HCT116 (cell line): ENCODE data around the gene HEATR5B. TPM values are rescaled to one million over a fixed set of nuclear protein-coding genes. Genes with fewer than 3 reads are reported as not detected.

Experiments
- ATAC-seq: fragments of 200-7000 bp; cut with Tn5 transposase; 2 replicates; pipeline ENCODE4 v1.9.1; 2020; ENCODE audit warnings: mild to moderate bottlenecking, moderate library complexity
- BruUV-seq: library from RNA; stranded (reverse); fragments of 400-500 nt; replicated peaks from 2 replicates; lab custom pipeline; 2021; lab: Mats Ljungman, UMichigan
- CTCF ChIA-PET: fragments of 300-600 bp; sonication (Branson Sonifier 250); formaldehyde crosslinking; loops from one replicate; lab custom pipeline; 2021; ENCODE audit warnings: antibody characterized with exemption; lab: Charles Lee
- POLR2A ChIA-PET: fragments of 300-600, 350-600 bp; sonication (Branson Sonifier 250); formaldehyde crosslinking; loops from one replicate; lab custom pipeline; 2021; ENCODE audit warnings: antibody characterized with exemption; lab: Charles Lee
- RAD21 ChIA-PET, 2 experiments: fragments of 300-600 bp; sonication (Branson Sonifier 250); formaldehyde crosslinking; loops; one replicate each; lab custom pipeline; 2023; ENCODE audit warnings: low total read pairs in 2 of 2; ENCODE audit not compliant: uncharacterized antibody in 2 of 2, unreplicated experiment in 2 of 2, low non-redundant PET in 1 of 2; lab: Charles Lee
- DNase-seq: peaks from one replicate; pipeline ENCODE4 v3.0.0-alpha.2; 2010; ENCODE audit warnings: low read depth, low spot score
- H2AFZ ChIP-seq: fragments of 200-600 bp; shearing (Covaris generic), sonication (generic); 2 replicates; pipeline ENCODE4 v1.6.1; 2017; ENCODE audit warnings: low read depth, mixed run types, mixed read lengths, antibody characterized with exemption, low read length; ENCODE audit not compliant: poor library complexity, severe bottlenecking
- H3K27ac ChIP-seq: 2 replicates; pipeline ENCODE4 v1.5.1; 2012; ENCODE audit warnings: low read depth, low read length
- H3K27me3 ChIP-seq: fragments of 200-600 bp; sonication (generic); 2 replicates; pipeline ENCODE4 v1.6.1; 2016; ENCODE audit warnings: mixed run types, low read length, mixed read lengths; ENCODE audit not compliant: insufficient read depth
- H3K36me3 ChIP-seq, 2 experiments: fragments of 200-500 bp in 1 of 2; fragments of 200-600 bp in 1 of 2; sonication (Bioruptor generic) in 1 of 2; sonication (generic) in 1 of 2; 2 replicates each; pipeline versions ENCODE4 v1.5.1 to v1.6.1; 2014 to 2016; ENCODE audit warnings: low read length in 2 of 2, inconsistent platforms in 1 of 2, mixed read lengths in 1 of 2, mixed run types in 1 of 2; ENCODE audit not compliant: insufficient read depth in 2 of 2, control insufficient read depth in 1 of 2
- H3K4me1 ChIP-seq, 2 experiments: fragments of 200-600 bp in 1 of 2; sonication (generic) in 1 of 2; 2 replicates each; pipeline versions ENCODE4 v1.5.1 to v1.6.1; 2012 to 2017; ENCODE audit warnings: low read length in 2 of 2, inconsistent platforms in 1 of 2, mild to moderate bottlenecking in 1 of 2, mixed read lengths in 1 of 2, mixed run types in 1 of 2, moderate library complexity in 1 of 2; ENCODE audit not compliant: insufficient read depth in 2 of 2, control insufficient read depth in 1 of 2
- H3K4me2 ChIP-seq: fragments of 200-600 bp; sonication (generic); 2 replicates; pipeline ENCODE4 v1.6.1; 2017; ENCODE audit warnings: mixed run types, low read length, mixed read lengths
- H3K4me3 ChIP-seq, 2 experiments: fragments of 200-600 bp in 1 of 2; sonication (generic) in 1 of 2; replicated peaks in 1 of 2; 2 replicates each; pipeline ENCODE4 v1.5.1; 2011 to 2016; ENCODE audit warnings: low read length in 2 of 2, control low read depth in 1 of 2, low read depth in 1 of 2, mild to moderate bottlenecking in 1 of 2, mixed read lengths in 1 of 2, mixed run types in 1 of 2
- H3K79me2 ChIP-seq: fragments of 200-600 bp; sonication (generic); 2 replicates; pipeline ENCODE4 v1.6.1; 2017; ENCODE audit warnings: mild to moderate bottlenecking, mixed run types, low read length, moderate library complexity, mixed read lengths; ENCODE audit not compliant: insufficient read depth
- H3K9ac ChIP-seq: fragments of 200-600 bp; sonication (generic); 2 replicates; pipeline ENCODE4 v1.6.1; 2016; ENCODE audit warnings: low read length, mixed read lengths
- H3K9me2 ChIP-seq: fragments of 200-600 bp; sonication (generic), shearing (Covaris generic); 2 replicates; pipeline ENCODE4 v1.6.1; 2017; ENCODE audit warnings: mixed run types, mild to moderate bottlenecking, moderate library complexity; ENCODE audit not compliant: insufficient read depth
- H3K9me3 ChIP-seq, 2 experiments: fragments of 200-500 bp in 1 of 2; fragments of 200-600 bp in 1 of 2; sonication (Bioruptor generic) in 1 of 2; sonication (generic) in 1 of 2; 2 replicates each; pipeline ENCODE4 v1.6.1; 2014 to 2017; ENCODE audit warnings: low read length in 2 of 2, mixed read lengths in 2 of 2, inconsistent platforms in 1 of 2, low read depth in 1 of 2, mild to moderate bottlenecking in 1 of 2, mixed run types in 1 of 2, moderate library complexity in 1 of 2; ENCODE audit not compliant: control insufficient read depth in 1 of 2, insufficient read depth in 1 of 2
- H4K20me1 ChIP-seq: fragments of 200-600 bp; sonication (generic), shearing (Covaris generic); 2 replicates; pipeline ENCODE4 v1.6.1; 2017; ENCODE audit warnings: mixed run types, mild to moderate bottlenecking, moderate library complexity; ENCODE audit not compliant: insufficient read depth
- CBX3 ChIP-seq: IDR thresholded peaks from 2 replicates; pipeline ENCODE4 v1.6.1; 2012; ENCODE audit warnings: low read depth
- CEBPB ChIP-seq: IDR thresholded peaks from 2 replicates; pipeline ENCODE4 v1.6.1; 2012; ENCODE audit warnings: low read depth
- EGR1 ChIP-seq: IDR thresholded peaks from 2 replicates; pipeline ENCODE4 v1.6.1; 2012; ENCODE audit warnings: low read depth
- ELF1 ChIP-seq: IDR thresholded peaks from 2 replicates; pipeline ENCODE4 v1.6.1; 2012; ENCODE audit warnings: low read depth, borderline replicate concordance
- EZH2 ChIP-seq: fragments of 200-600 bp; sonication (generic); IDR thresholded peaks from 2 replicates; pipeline ENCODE4 v1.6.1; 2017; ENCODE audit warnings: antibody characterized with exemption, mixed run types
- EZH2phosphoT487 ChIP-seq: fragments of 200-600 bp; IDR thresholded peaks from 2 replicates; pipeline ENCODE4 v1.6.1; 2018; ENCODE audit warnings: antibody characterized with exemption, borderline replicate concordance
- FOSL1 ChIP-seq: IDR thresholded peaks from 2 replicates; pipeline ENCODE4 v1.6.1; 2012; ENCODE audit warnings: low read depth
- JUND ChIP-seq: IDR thresholded peaks from 2 replicates; pipeline ENCODE4 v1.6.1; 2012
- POLR2AphosphoS5 ChIP-seq: IDR thresholded peaks from 2 replicates; pipeline ENCODE4 v1.6.1; 2011; ENCODE audit warnings: mild to moderate bottlenecking, low read depth, low read length, moderate library complexity
- RAD21 ChIP-seq: IDR thresholded peaks from 2 replicates; pipeline ENCODE4 v1.6.1; 2012; ENCODE audit warnings: low read depth, mild to moderate bottlenecking
- SIN3A ChIP-seq: IDR thresholded peaks from 2 replicates; pipeline ENCODE4 v1.6.1; 2012; ENCODE audit warnings: low read depth
- SP1 ChIP-seq: IDR thresholded peaks from 2 replicates; pipeline ENCODE4 v1.6.1; 2012; ENCODE audit warnings: low read depth
- SRF ChIP-seq: IDR thresholded peaks from 2 replicates; pipeline ENCODE4 v1.6.1; 2012; ENCODE audit warnings: low read depth
- TCF7L2 ChIP-seq: IDR thresholded peaks from 2 replicates; pipeline ENCODE4 v1.7.0; 2011; ENCODE audit warnings: borderline replicate concordance, inconsistent platforms; ENCODE audit not compliant: insufficient read depth, insufficient read length; ENCODE audit errors: extremely low read depth
- YY1 ChIP-seq: IDR thresholded peaks from 2 replicates; pipeline ENCODE4 v1.6.1; 2011; ENCODE audit warnings: low read length, low read depth, moderate library complexity, mild to moderate bottlenecking; ENCODE audit not compliant: insufficient replicate concordance; ENCODE audit errors: extremely low read depth
- ZNF274 ChIP-seq: fragments of 200-500 bp; sonication (Bioruptor generic); IDR thresholded peaks from 2 replicates; pipeline ENCODE4 v1.6.1; 2014; ENCODE audit warnings: mild to moderate bottlenecking, low read depth, low read length, inconsistent platforms
- intact Hi-C: fragments of 100-400 bp; cut with micrococcal nuclease; formaldehyde crosslinking; loops from 2 replicates; pipeline ENCODE4 v1.10.0; 2022
- total RNA-seq: library from RNA; stranded (reverse); gene quantifications from one replicate; pipeline ENCODE4 v1.2.1, GENCODE V29; 2021; ENCODE audit not compliant: unreplicated experiment
- TF ChIP-seq, protein P1 (sequence below): IDR thresholded peaks from 2 replicates; pipeline ENCODE4 v1.6.1; 2012
- TF ChIP-seq, protein P2 (sequence below): IDR thresholded peaks from 2 replicates; pipeline ENCODE4 v1.6.1; 2012; ENCODE audit warnings: low read depth
- TF ChIP-seq, protein P3 (sequence below): IDR thresholded peaks from 2 replicates; pipeline ENCODE4 v1.6.1; 2011; ENCODE audit warnings: mild to moderate bottlenecking, low read length, moderate library complexity; ENCODE audit not compliant: insufficient replicate concordance; ENCODE audit errors: extremely low read depth
- TF ChIP-seq, protein P4 (sequence below), 3 experiments: fragments of 200-600 bp in 1 of 3; sonication (generic) in 1 of 3; IDR thresholded peaks in 2 of 3; conservative IDR thresholded peaks in 1 of 3; 2 replicates each; pipeline ENCODE4 v1.5.1; 2012 to 2017; ENCODE audit warnings: low read depth in 2 of 3, low read length in 2 of 3, antibody characterized with exemption in 1 of 3, borderline replicate concordance in 1 of 3, control low read depth in 1 of 3, mild to moderate bottlenecking in 1 of 3, mixed read lengths in 1 of 3, mixed run types in 1 of 3, moderate library complexity in 1 of 3; ENCODE audit not compliant: insufficient read depth in 1 of 3

HEATR5B gene
- total RNA-seq, 1 experiment from 2014 or later: 10.6 TPM

DNA sequence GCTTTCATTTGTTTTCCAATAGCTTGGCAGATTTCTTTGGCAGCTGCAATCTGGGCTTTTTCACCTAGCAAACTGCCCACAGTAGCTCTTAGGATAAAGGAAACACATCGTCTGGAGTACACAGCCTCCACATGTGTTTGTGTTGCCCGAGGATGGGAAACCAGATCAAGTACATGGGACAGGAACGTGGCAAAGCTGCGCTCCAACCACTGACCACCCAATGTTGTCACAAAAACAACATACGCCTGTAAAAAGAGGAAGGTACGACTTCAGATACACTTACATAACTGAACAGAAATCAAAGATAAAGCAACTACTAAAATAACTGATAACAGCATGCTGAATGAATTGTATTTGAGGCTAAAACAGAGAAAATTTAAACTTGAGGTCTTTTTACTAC lies 15.5 kb downstream of the HEATR5B start:
- intact Hi-C loops: no loop called here
- H3K79me2 ChIP-seq: no peaks in the 10 kb centered on the region
- H3K9me3 ChIP-seq: no peaks in the 10 kb centered on the region
- no peak overlapping the region for H2AFZ ChIP-seq
- H3K9me2 ChIP-seq: no peaks in the 10 kb centered on the region
- POLR2A ChIA-PET: interaction anchor here (0.7 kb wide), 1 partner anchor 86 kb away, joined by 3 read pairs; no protein-coding TSS in a partner anchor
- H3K4me1 ChIP-seq: no peaks in the 10 kb centered on the region
- H3K27me3 ChIP-seq: no peaks in the 10 kb centered on the region
- H4K20me1 ChIP-seq: no peaks in the 10 kb centered on the region
- H3K4me2 ChIP-seq: no peak overlapping the region
- no peak for TF ChIP-seq CEBPB
- TF ChIP-seq ELF1: no peak
- TF ChIP-seq, protein P1, sequence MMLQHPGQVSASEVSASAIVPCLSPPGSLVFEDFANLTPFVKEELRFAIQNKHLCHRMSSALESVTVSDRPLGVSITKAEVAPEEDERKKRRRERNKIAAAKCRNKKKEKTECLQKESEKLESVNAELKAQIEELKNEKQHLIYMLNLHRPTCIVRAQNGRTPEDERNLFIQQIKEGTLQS: no peak
- TF ChIP-seq POLR2AphosphoS5: no peak
- TF ChIP-seq, protein P2, sequence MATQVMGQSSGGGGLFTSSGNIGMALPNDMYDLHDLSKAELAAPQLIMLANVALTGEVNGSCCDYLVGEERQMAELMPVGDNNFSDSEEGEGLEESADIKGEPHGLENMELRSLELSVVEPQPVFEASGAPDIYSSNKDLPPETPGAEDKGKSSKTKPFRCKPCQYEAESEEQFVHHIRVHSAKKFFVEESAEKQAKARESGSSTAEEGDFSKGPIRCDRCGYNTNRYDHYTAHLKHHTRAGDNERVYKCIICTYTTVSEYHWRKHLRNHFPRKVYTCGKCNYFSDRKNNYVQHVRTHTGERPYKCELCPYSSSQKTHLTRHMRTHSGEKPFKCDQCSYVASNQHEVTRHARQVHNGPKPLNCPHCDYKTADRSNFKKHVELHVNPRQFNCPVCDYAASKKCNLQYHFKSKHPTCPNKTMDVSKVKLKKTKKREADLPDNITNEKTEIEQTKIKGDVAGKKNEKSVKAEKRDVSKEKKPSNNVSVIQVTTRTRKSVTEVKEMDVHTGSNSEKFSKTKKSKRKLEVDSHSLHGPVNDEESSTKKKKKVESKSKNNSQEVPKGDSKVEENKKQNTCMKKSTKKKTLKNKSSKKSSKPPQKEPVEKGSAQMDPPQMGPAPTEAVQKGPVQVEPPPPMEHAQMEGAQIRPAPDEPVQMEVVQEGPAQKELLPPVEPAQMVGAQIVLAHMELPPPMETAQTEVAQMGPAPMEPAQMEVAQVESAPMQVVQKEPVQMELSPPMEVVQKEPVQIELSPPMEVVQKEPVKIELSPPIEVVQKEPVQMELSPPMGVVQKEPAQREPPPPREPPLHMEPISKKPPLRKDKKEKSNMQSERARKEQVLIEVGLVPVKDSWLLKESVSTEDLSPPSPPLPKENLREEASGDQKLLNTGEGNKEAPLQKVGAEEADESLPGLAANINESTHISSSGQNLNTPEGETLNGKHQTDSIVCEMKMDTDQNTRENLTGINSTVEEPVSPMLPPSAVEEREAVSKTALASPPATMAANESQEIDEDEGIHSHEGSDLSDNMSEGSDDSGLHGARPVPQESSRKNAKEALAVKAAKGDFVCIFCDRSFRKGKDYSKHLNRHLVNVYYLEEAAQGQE: no peak
- TF ChIP-seq, protein P3, sequence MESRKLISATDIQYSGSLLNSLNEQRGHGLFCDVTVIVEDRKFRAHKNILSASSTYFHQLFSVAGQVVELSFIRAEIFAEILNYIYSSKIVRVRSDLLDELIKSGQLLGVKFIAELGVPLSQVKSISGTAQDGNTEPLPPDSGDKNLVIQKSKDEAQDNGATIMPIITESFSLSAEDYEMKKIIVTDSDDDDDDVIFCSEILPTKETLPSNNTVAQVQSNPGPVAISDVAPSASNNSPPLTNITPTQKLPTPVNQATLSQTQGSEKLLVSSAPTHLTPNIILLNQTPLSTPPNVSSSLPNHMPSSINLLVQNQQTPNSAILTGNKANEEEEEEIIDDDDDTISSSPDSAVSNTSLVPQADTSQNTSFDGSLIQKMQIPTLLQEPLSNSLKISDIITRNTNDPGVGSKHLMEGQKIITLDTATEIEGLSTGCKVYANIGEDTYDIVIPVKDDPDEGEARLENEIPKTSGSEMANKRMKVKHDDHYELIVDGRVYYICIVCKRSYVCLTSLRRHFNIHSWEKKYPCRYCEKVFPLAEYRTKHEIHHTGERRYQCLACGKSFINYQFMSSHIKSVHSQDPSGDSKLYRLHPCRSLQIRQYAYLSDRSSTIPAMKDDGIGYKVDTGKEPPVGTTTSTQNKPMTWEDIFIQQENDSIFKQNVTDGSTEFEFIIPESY: no peak
- TF ChIP-seq, protein P4, sequence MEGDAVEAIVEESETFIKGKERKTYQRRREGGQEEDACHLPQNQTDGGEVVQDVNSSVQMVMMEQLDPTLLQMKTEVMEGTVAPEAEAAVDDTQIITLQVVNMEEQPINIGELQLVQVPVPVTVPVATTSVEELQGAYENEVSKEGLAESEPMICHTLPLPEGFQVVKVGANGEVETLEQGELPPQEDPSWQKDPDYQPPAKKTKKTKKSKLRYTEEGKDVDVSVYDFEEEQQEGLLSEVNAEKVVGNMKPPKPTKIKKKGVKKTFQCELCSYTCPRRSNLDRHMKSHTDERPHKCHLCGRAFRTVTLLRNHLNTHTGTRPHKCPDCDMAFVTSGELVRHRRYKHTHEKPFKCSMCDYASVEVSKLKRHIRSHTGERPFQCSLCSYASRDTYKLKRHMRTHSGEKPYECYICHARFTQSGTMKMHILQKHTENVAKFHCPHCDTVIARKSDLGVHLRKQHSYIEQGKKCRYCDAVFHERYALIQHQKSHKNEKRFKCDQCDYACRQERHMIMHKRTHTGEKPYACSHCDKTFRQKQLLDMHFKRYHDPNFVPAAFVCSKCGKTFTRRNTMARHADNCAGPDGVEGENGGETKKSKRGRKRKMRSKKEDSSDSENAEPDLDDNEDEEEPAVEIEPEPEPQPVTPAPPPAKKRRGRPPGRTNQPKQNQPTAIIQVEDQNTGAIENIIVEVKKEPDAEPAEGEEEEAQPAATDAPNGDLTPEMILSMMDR (IDR thresholded peaks at IDR 0.05 in 2 of 3, conservative IDR thresholded peaks at IDR 0.05 in 1 of 3; ENCODE audit: borderline replicate concordance in 1 of 3, insufficient read depth in 1 of 3, low read depth in 2 of 3, low read length in 2 of 3): no peak
- TF ChIP-seq TCF7L2: no peak
- TF ChIP-seq ZNF274: no peak
- no peak for TF ChIP-seq JUND
- TF ChIP-seq EGR1: no peak
- TF ChIP-seq YY1: no peak
- no peak for TF ChIP-seq FOSL1
- TF ChIP-seq SIN3A: no peak
- TF ChIP-seq SRF: no peak
- TF ChIP-seq SP1: no peak
- TF ChIP-seq EZH2: no peak
- no peak for TF ChIP-seq RAD21
- no peak for TF ChIP-seq CBX3
- no peak for TF ChIP-seq EZH2phosphoT487
- no peak overlapping the region for H3K9ac ChIP-seq
- no peak overlapping the region for H3K4me3 ChIP-seq
- no TSS peak for BruUV-seq
- H3K36me3 ChIP-seq: peaks cover 4 to 9% of the 10 kb centered on the region in 2 experiments; a peak in 3 of 4 replicates
- ATAC-seq (no peak), DNase-seq (no peak)
- RAD21 ChIA-PET: no interaction called here
- H3K27ac ChIP-seq: no peak overlapping the region
- CTCF ChIA-PET: no interaction called here
